Measurements from ENCODE around the gene BLTP3B.

BLTP3B gene

GRCh38 chr12:100114574-100114973 is 28.1 kb downstream of the BLTP3B start:
- no peak for TF ChIP-seq CTCF (conservative IDR thresholded peaks at IDR 0.05; ENCODE audit: low read length)
- peak; percentile 83 for DNase-seq (ENCODE audit: low read depth)
- H3K4me3 ChIP-seq (ENCODE audit: low read length): no peak overlapping the region

GRCh38 chr12:100110276-100110675 is 32.4 kb downstream of the BLTP3B start:
- TF ChIP-seq CTCF (conservative IDR thresholded peaks at IDR 0.05; ENCODE audit: low read length): no peak
- H3K4me3 ChIP-seq (ENCODE audit: low read length): no peak overlapping the region
- DNase-seq (ENCODE audit: low read depth): no peak

- no peak for TF ChIP-seq CTCF (conservative IDR thresholded peaks at IDR 0.05; ENCODE audit: low read length)
- no peak for DNase-seq (ENCODE audit: low read depth)
- H3K4me3 ChIP-seq (ENCODE audit: low read length): no peak overlapping the region
These were observed 35.8 kb downstream of the BLTP3B start for GRCh38 chr12:100106861-100107260.

- TF ChIP-seq CTCF (conservative IDR thresholded peaks at IDR 0.05; ENCODE audit: low read length): no peak
- H3K4me3 ChIP-seq (ENCODE audit: low read length): no peak overlapping the region
These were observed 37.0 kb downstream of the BLTP3B start for GRCh38 chr12:100105661-100106060.

GRCh38 chr12:100101000-100101399 is 41.7 kb downstream of the BLTP3B start:
- no peak for TF ChIP-seq CTCF (conservative IDR thresholded peaks at IDR 0.05; ENCODE audit: low read length)
- DNase-seq (ENCODE audit: low read depth): no peak
- no peak overlapping the region for H3K4me3 ChIP-seq (ENCODE audit: low read length)

More at GRCh38 chr12:100105661-100106060, 37.0 kb downstream of the BLTP3B start:
- DNase-seq (ENCODE audit: low read depth): peak; percentile 28

Measured in AG10803 (cell line).